GM23338 (cell line): ENCODE measurements around the gene RCL1. TPM values are rescaled to one million over a fixed set of nuclear protein-coding genes. Genes with fewer than 3 reads are reported as not detected.

Source experiments
- ATAC-seq: fragments of 200-7000 bp; cut with Tn5 transposase; 3 replicates; pipeline ENCODE4 v1.9.1; 2020
- DNase-seq: peaks from one replicate; pipeline ENCODE4 v3.0.0-alpha.2; 2015; ENCODE audit warnings: low spot score
- H2AFZ ChIP-seq: fragments of 200-600 bp; sonication (generic); 2 replicates; pipeline ENCODE4 v1.8.0; 2016; ENCODE audit warnings: antibody characterized with exemption, mild to moderate bottlenecking, moderate library complexity
- H3F3A ChIP-seq: fragments of 200-600 bp; sonication (generic); replicated peaks from 2 replicates; pipeline ENCODE4 v1.8.0; 2017; ENCODE audit warnings: antibody characterized with exemption, mixed run types, low read depth
- H3K27ac ChIP-seq: fragments of 200-600 bp; sonication (generic); 2 replicates; pipeline ENCODE4 v1.6.1; 2016; ENCODE audit warnings: low read depth
- H3K27me3 ChIP-seq: fragments of 200-600 bp; sonication (generic); 2 replicates; pipeline ENCODE4 v1.8.0; 2016; ENCODE audit warnings: mild to moderate bottlenecking, mixed run types, moderate library complexity; ENCODE audit not compliant: insufficient read depth
- H3K36me3 ChIP-seq: fragments of 200-600 bp; sonication (generic); 2 replicates; pipeline ENCODE4 v1.8.0; 2016; ENCODE audit warnings: mild to moderate bottlenecking; ENCODE audit not compliant: insufficient read depth
- H3K4me1 ChIP-seq: fragments of 200-600 bp; sonication (generic); 2 replicates; pipeline ENCODE4 v1.8.0; 2016; ENCODE audit warnings: mild to moderate bottlenecking, moderate library complexity; ENCODE audit not compliant: insufficient read depth
- H3K4me2 ChIP-seq: fragments of 200-600 bp; sonication (generic); 2 replicates; pipeline ENCODE4 v1.7.1; 2017; ENCODE audit warnings: mixed run types
- H3K4me3 ChIP-seq: fragments of 200-600 bp; sonication (generic); 2 replicates; pipeline ENCODE4 v1.6.1; 2016; ENCODE audit warnings: mixed run types
- H3K79me2 ChIP-seq: fragments of 200-600 bp; sonication (generic); replicated peaks from 2 replicates; pipeline ENCODE4 v1.8.0; 2017; ENCODE audit warnings: mild to moderate bottlenecking; ENCODE audit not compliant: insufficient read depth
- H3K9me2 ChIP-seq: fragments of 200-600 bp; sonication (generic); 2 replicates; pipeline ENCODE4 v1.8.0; 2017; ENCODE audit not compliant: insufficient read depth
- H4K20me1 ChIP-seq: fragments of 200-600 bp; sonication (generic); replicated peaks from 2 replicates; pipeline ENCODE4 v1.8.0; 2017; ENCODE audit warnings: mild to moderate bottlenecking; ENCODE audit not compliant: insufficient read depth
- H3K27ac Mint-ChIP-seq: 2 replicates; pipeline ENCODE4 v1.8.0; 2020; ENCODE audit warnings: inconsistent platforms, mild to moderate bottlenecking, moderate library complexity, mixed read lengths
- H3K27me3 Mint-ChIP-seq: 3 replicates; pipeline ENCODE4 v1.8.0; 2022; ENCODE audit warnings: low read depth, mild to moderate bottlenecking, moderate library complexity, mixed read lengths, inconsistent platforms; ENCODE audit not compliant: insufficient read depth, poor library complexity
- H3K36me3 Mint-ChIP-seq: 3 replicates; pipeline ENCODE4 v1.8.0; 2021; ENCODE audit warnings: low read depth, mild to moderate bottlenecking, inconsistent platforms, moderate library complexity, mixed read lengths
- H3K4me1 Mint-ChIP-seq: 3 replicates; pipeline ENCODE4 v1.8.0; 2020; ENCODE audit warnings: mild to moderate bottlenecking, inconsistent platforms, mixed read lengths
- H3K4me3 Mint-ChIP-seq: 3 replicates; pipeline ENCODE4 v1.8.0; 2021; ENCODE audit warnings: moderate library complexity, mild to moderate bottlenecking, inconsistent platforms, mixed read lengths
- H3K9me3 Mint-ChIP-seq: 3 replicates; pipeline ENCODE4 v1.8.0; 2020; ENCODE audit warnings: moderate library complexity, mild to moderate bottlenecking, inconsistent platforms, mixed read lengths
- CREB1 ChIP-seq: fragments of 250-450 bp; sonication (Bioruptor Pico); IDR thresholded peaks from 2 replicates; pipeline ENCODE4 v1.5.0; 2020; ENCODE audit warnings: low read depth, mild to moderate bottlenecking, moderate library complexity
- CTCF ChIP-seq, 2 experiments: fragments of 200-600 bp in 1 of 2; sonication (generic) in 1 of 2; conservative IDR thresholded peaks; 2 replicates each; pipeline versions ENCODE4 v1.5.1 to v1.6.1; 2016 to 2017; ENCODE audit warnings: antibody characterized with exemption in 2 of 2, low read depth in 2 of 2, mild to moderate bottlenecking in 2 of 2, moderate library complexity in 1 of 2
- EZH2 ChIP-seq: fragments of 200-600 bp; sonication (generic); IDR thresholded peaks from one replicate; pipeline ENCODE4 v1.8.0; 2017; ENCODE audit warnings: antibody characterized with exemption, mild to moderate bottlenecking, low read depth; ENCODE audit not compliant: unreplicated experiment
- JUNB ChIP-seq: IDR thresholded peaks from one replicate; pipeline ENCODE4 v1.6.1; 2016; ENCODE audit warnings: antibody characterized with exemption; ENCODE audit not compliant: unreplicated experiment
- NANOG ChIP-seq: IDR thresholded peaks from 2 replicates; pipeline ENCODE4 v1.6.1; 2016; ENCODE audit warnings: antibody characterized with exemption, borderline replicate concordance
- POLR2AphosphoS5 ChIP-seq: IDR thresholded peaks from 2 replicates; pipeline ENCODE4 v1.6.1; 2016; ENCODE audit warnings: antibody characterized with exemption, low read depth
- REST ChIP-seq: IDR thresholded peaks from one replicate; pipeline ENCODE4 v1.6.1; 2018; ENCODE audit warnings: antibody characterized with exemption; ENCODE audit not compliant: unreplicated experiment
- STAT1 ChIP-seq: IDR thresholded peaks from one replicate; pipeline ENCODE4 v1.6.1; 2016; ENCODE audit warnings: antibody characterized with exemption; ENCODE audit not compliant: unreplicated experiment
- ZNF331 ChIP-seq: fragments of 250-450 bp; sonication (Bioruptor Pico); IDR thresholded peaks from 2 replicates; pipeline ENCODE4 v1.5.0; 2020; ENCODE audit warnings: low read depth, mild to moderate bottlenecking, moderate library complexity
- polyA plus RNA-seq: library from polyadenylated mRNA; unstranded; fragments of >200 nt; fragmentation: Nextera tagmentation; extraction: Ambion mirVana; gene quantifications from 2 replicates; pipeline ENCODE4 v1.2.1, GENCODE V29; 2016
- total RNA-seq: library from RNA; depleted of rRNA; stranded (reverse); fragments of >200 nt; shearing (Covaris generic); gene quantifications from 2 replicates; pipeline ENCODE4 v1.2.3, GENCODE V29; 2014

RCL1 gene
- total and polyA plus RNA-seq, 2 experiments from 2014 or later: 19.3 to 41.2 TPM

GRCh38 chr9:4830699-4831098, 38.0 kb downstream of the RCL1 start:
- Mint-ChIP-seq H3K4me1 (peaks cover 6% of the 10 kb centered on the region; the same call in 2 of the 3 replicates), H3K27me3 (no peaks in the 10 kb centered on the region), H3K4me3 (no peak overlapping the region), H3K36me3 (peaks cover 27% of the 10 kb centered on the region), H3K27ac (no peak overlapping the region), H3K9me3 (no peaks in the 10 kb centered on the region)
- H3K9me2 ChIP-seq: no peaks in the 10 kb centered on the region
- no peak overlapping the region for H2AFZ ChIP-seq
- H3K4me1 ChIP-seq: no peaks in the 10 kb centered on the region
- no peak overlapping the region for H3K27ac ChIP-seq
- no peak for DNase-seq
- peaks cover 68% of the 10 kb centered on the region for H3K79me2 ChIP-seq
- no peak overlapping the region for H3K4me2 ChIP-seq
- no peak overlapping the region for H3K4me3 ChIP-seq
- TF ChIP-seq NANOG: no peak
- no peak for TF ChIP-seq ZNF331 (CRISPR knock-in tag)
- no peak for TF ChIP-seq POLR2AphosphoS5
- TF ChIP-seq STAT1: no peak
- TF ChIP-seq CTCF (conservative IDR thresholded peaks at IDR 0.05; ENCODE audit: low read depth in 2 of 2): no peak
- no peak for TF ChIP-seq REST
- H4K20me1 ChIP-seq: peaks cover 40% of the 10 kb centered on the region
- H3F3A ChIP-seq: no peaks in the 10 kb centered on the region
- H3K36me3 ChIP-seq: no peaks in the 10 kb centered on the region
- H3K27me3 ChIP-seq: no peaks in the 10 kb centered on the region
- no peak for ATAC-seq

GRCh38 chr9:4831119-4831518, 38.4 kb downstream of the RCL1 start:
- peaks cover 30% of the 10 kb centered on the region for H3K36me3 Mint-ChIP-seq
- H3K27ac ChIP-seq: no peak overlapping the region; the same call in 1 of the 2 replicates
- no peaks in the 10 kb centered on the region for H3K9me3 Mint-ChIP-seq
- DNase-seq: peak; percentile 55
- no peaks in the 10 kb centered on the region for H3K36me3 ChIP-seq
- H2AFZ ChIP-seq: no peak overlapping the region
- no peak overlapping the region for H3K4me3 ChIP-seq
- H4K20me1 ChIP-seq: peaks cover 36% of the 10 kb centered on the region
- H3F3A ChIP-seq: no peaks in the 10 kb centered on the region
- H3K4me2 ChIP-seq: no peak overlapping the region
- peaks cover 6% of the 10 kb centered on the region; the same call in 2 of the 3 replicates for H3K4me1 Mint-ChIP-seq
- H3K4me3 Mint-ChIP-seq: no peak overlapping the region
- H3K27me3 Mint-ChIP-seq: peaks cover under 1% of the 10 kb centered on the region
- H3K27ac Mint-ChIP-seq: no peak overlapping the region
- peaks cover 65% of the 10 kb centered on the region for H3K79me2 ChIP-seq
- peak; percentile 74 for ATAC-seq
- H3K27me3 ChIP-seq: no peaks in the 10 kb centered on the region
- no peaks in the 10 kb centered on the region for H3K9me2 ChIP-seq
- no peaks in the 10 kb centered on the region for H3K4me1 ChIP-seq
- TF ChIP-seq CREB1 (CRISPR knock-in tag) (no peak), EZH2 (no peak), REST (no peak), JUNB (no peak)
